Activated T-cell treated with anti-CD3 and anti-CD28 coated beads, Interleukin-2, amount 50 U/mL, for 72 hours (primary cell): Measurements from ENCODE around the gene DPY19L1. TPM values are rescaled to one million over a fixed set of nuclear protein-coding genes. Genes with fewer than 3 reads are reported as not detected.
A peak's percentile ranks its signal among the peaks of the same experiment; 100 is the strongest.
"Not testable (repeated sequence)": the region's sequence is repeated elsewhere in the genome, so short reads cannot be mapped to it uniquely, and the experiment has no call there.

ENCODE experiments used
- ATAC-seq, 2 donors: fragments of 150-1000 bp; cut with Tn5 transposase; replicated peaks in 1 of 2; 2 replicates each; pipeline ENCODE4 v1.10.0; 2021; ENCODE audit warnings: moderate library complexity in 2 of 2, mild to moderate bottlenecking in 1 of 2
- DNase-seq, 2 donors: peaks; one replicate each; pipeline ENCODE4 v3.0.0; 2021 to 2022; ENCODE audit warnings: mixed read lengths in 1 of 2
- H3K27ac Mint-ChIP-seq: one replicate; pipeline ENCODE4 v1.8.0; 2022; ENCODE audit warnings: mild to moderate bottlenecking, moderate library complexity, mixed read lengths
- H3K27me3 Mint-ChIP-seq: one replicate; pipeline ENCODE4 v1.8.0; 2022; ENCODE audit warnings: low read depth, mixed read lengths
- H3K36me3 Mint-ChIP-seq, 2 donors: one replicate each; pipeline ENCODE4 v1.8.0; 2022; ENCODE audit warnings: mixed read lengths in 2 of 2, mild to moderate bottlenecking in 1 of 2; ENCODE audit not compliant: insufficient read depth in 2 of 2
- H3K4me1 Mint-ChIP-seq: one replicate; pipeline ENCODE4 v1.8.0; 2022; ENCODE audit warnings: low read depth, mixed read lengths
- H3K4me3 Mint-ChIP-seq, 2 donors: one replicate each; pipeline ENCODE4 v1.8.0; 2022; ENCODE audit warnings: mild to moderate bottlenecking in 2 of 2, mixed read lengths in 2 of 2, moderate library complexity in 2 of 2
- H3K9me3 Mint-ChIP-seq, 2 donors: one replicate each; pipeline ENCODE4 v1.8.0; 2022; ENCODE audit warnings: mixed read lengths in 2 of 2
- total RNA-seq, 2 donors: library from RNA; stranded (reverse); gene quantifications; one replicate each; pipeline ENCODE4 v1.2.3, GENCODE V29; 2022

The DPY19L1 gene
- total RNA-seq, 2 donors from 2014 or later = 7.6 to 14.6 TPM

- not testable (repeated sequence) for ATAC-seq
Observed at GRCh38 chr7:34996423-34997090, 40.7 kb downstream of the DPY19L1 start.

GRCh38 chr7:34995757-34996156 lies 41.5 kb downstream of the DPY19L1 start:
- H3K27me3 Mint-ChIP-seq = no peaks in the 10 kb centered on the region
- DNase-seq (no peak), ATAC-seq (no peak)
- no peak overlapping the region for H3K4me3 Mint-ChIP-seq
- H3K9me3 Mint-ChIP-seq = no peaks in the 10 kb centered on the region
- peaks cover 25% of the 10 kb centered on the region for H3K4me1 Mint-ChIP-seq
- no peaks in the 10 kb centered on the region for H3K36me3 Mint-ChIP-seq
- H3K27ac Mint-ChIP-seq = no peak overlapping the region

More at GRCh38 chr7:34996423-34997090, 40.7 kb downstream of the DPY19L1 start:
- not testable (repeated sequence) for H3K36me3 Mint-ChIP-seq, H3K27ac Mint-ChIP-seq, H3K9me3 Mint-ChIP-seq, H3K27me3 Mint-ChIP-seq, H3K4me3 Mint-ChIP-seq, DNase-seq
- H3K4me1 Mint-ChIP-seq = peaks cover 17% of the 10 kb centered on the region

GRCh38 chr7:34991938-34992840 lies 45.1 kb downstream of the DPY19L1 start:
- H3K4me1 Mint-ChIP-seq = peaks cover 29% of the 10 kb centered on the region
- peak overlapping the region; percentile 96 for H3K27ac Mint-ChIP-seq
- no peaks in the 10 kb centered on the region for H3K36me3 Mint-ChIP-seq
- DNase-seq = peak; percentile 35 to 55
- H3K9me3 Mint-ChIP-seq = no peaks in the 10 kb centered on the region
- peak overlapping the region; percentile 40 to 83 for H3K4me3 Mint-ChIP-seq
- no peaks in the 10 kb centered on the region for H3K27me3 Mint-ChIP-seq
- peak; percentile 96 to 98 for ATAC-seq

- peaks cover 29% of the 10 kb centered on the region for H3K4me1 Mint-ChIP-seq
- not testable (repeated sequence) for H3K27ac Mint-ChIP-seq, H3K27me3 Mint-ChIP-seq, ATAC-seq, H3K4me3 Mint-ChIP-seq, DNase-seq, H3K9me3 Mint-ChIP-seq, H3K36me3 Mint-ChIP-seq
Observed at GRCh38 chr7:34988442-34989125, 48.7 kb downstream of the DPY19L1 start.

- not testable (repeated sequence) for H3K27ac Mint-ChIP-seq, ATAC-seq, DNase-seq, H3K36me3 Mint-ChIP-seq, H3K9me3 Mint-ChIP-seq, H3K4me3 Mint-ChIP-seq, H3K27me3 Mint-ChIP-seq, H3K4me1 Mint-ChIP-seq
Observed at GRCh38 chr7:34985155-34985554, 52.1 kb downstream of the DPY19L1 start.

GRCh38 chr7:34984140-34984539 lies 53.1 kb downstream of the DPY19L1 start:
- not testable (repeated sequence) for H3K36me3 Mint-ChIP-seq, DNase-seq, ATAC-seq, H3K9me3 Mint-ChIP-seq, H3K27ac Mint-ChIP-seq, H3K4me1 Mint-ChIP-seq, H3K27me3 Mint-ChIP-seq, H3K4me3 Mint-ChIP-seq

GRCh38 chr7:34982371-34983019 lies 54.8 kb downstream of the DPY19L1 start:
- H3K4me3 Mint-ChIP-seq = no peak overlapping the region
- peaks cover 2 to 4% of the 10 kb centered on the region in 2 donors for H3K36me3 Mint-ChIP-seq
- no peak for DNase-seq
- no peaks in the 10 kb centered on the region for H3K4me1 Mint-ChIP-seq
- no peaks in the 10 kb centered on the region for H3K9me3 Mint-ChIP-seq
- no peak for ATAC-seq
- H3K27ac Mint-ChIP-seq = peak overlapping the region; percentile 28
- no peaks in the 10 kb centered on the region for H3K27me3 Mint-ChIP-seq

GRCh38 chr7:34979124-34979523 lies 58.2 kb downstream of the DPY19L1 start:
- H3K36me3 Mint-ChIP-seq, H3K4me3 Mint-ChIP-seq, H3K27me3 Mint-ChIP-seq, H3K9me3 Mint-ChIP-seq, H3K4me1 Mint-ChIP-seq, DNase-seq, H3K27ac Mint-ChIP-seq: not testable (repeated sequence)
- peak; percentile 13 to 15 for ATAC-seq

- no peaks in the 10 kb centered on the region for H3K4me1 Mint-ChIP-seq
- H3K9me3 Mint-ChIP-seq = no peaks in the 10 kb centered on the region
- H3K27ac Mint-ChIP-seq = no peak overlapping the region
- DNase-seq (no peak), ATAC-seq (no peak)
- no peak overlapping the region for H3K4me3 Mint-ChIP-seq
- H3K27me3 Mint-ChIP-seq = no peaks in the 10 kb centered on the region
- peaks cover 0 to 4% of the 10 kb centered on the region in 2 donors for H3K36me3 Mint-ChIP-seq
Observed at GRCh38 chr7:34973400-34973760, 63.9 kb downstream of the DPY19L1 start.

- H3K27me3 Mint-ChIP-seq, H3K36me3 Mint-ChIP-seq, DNase-seq, H3K4me1 Mint-ChIP-seq, H3K4me3 Mint-ChIP-seq, H3K9me3 Mint-ChIP-seq: not testable (repeated sequence)
- H3K27ac Mint-ChIP-seq = peak overlapping the region; percentile 72
- peak in 1 of 2 donors; percentile 50 for ATAC-seq
Observed at GRCh38 chr7:34972739-34973399, 64.4 kb downstream of the DPY19L1 start.

- not testable (repeated sequence) for H3K36me3 Mint-ChIP-seq, H3K27me3 Mint-ChIP-seq, DNase-seq, ATAC-seq, H3K4me3 Mint-ChIP-seq, H3K9me3 Mint-ChIP-seq, H3K4me1 Mint-ChIP-seq, H3K27ac Mint-ChIP-seq
Observed at GRCh38 chr7:34967818-34968217, 69.5 kb downstream of the DPY19L1 start.

GRCh38 chr7:34966504-34966903 lies 70.8 kb downstream of the DPY19L1 start:
- not testable (repeated sequence) for H3K9me3 Mint-ChIP-seq, ATAC-seq

More at GRCh38 chr7:34966504-34966903, 70.8 kb downstream of the DPY19L1 start:
- not testable (repeated sequence) for H3K4me3 Mint-ChIP-seq, H3K27ac Mint-ChIP-seq, H3K4me1 Mint-ChIP-seq, H3K36me3 Mint-ChIP-seq, DNase-seq, H3K27me3 Mint-ChIP-seq
